T-helper 2 cell treated with Interferon-gamma antibody and Interleukin-4, amounts not matched to agents 5 μg/mL and 100 μg/mL, for 36 hours (primary cell): ENCODE results near the gene TAS2R20.

Experiments used
- DNase-seq: peaks from one replicate; pipeline ENCODE4 v3.0.0; 2021; ENCODE audit warnings: low spot score
- H3K27ac Mint-ChIP-seq: one replicate; pipeline ENCODE4 v1.8.0; 2021; ENCODE audit warnings: mild to moderate bottlenecking, mixed read lengths
- H3K27me3 Mint-ChIP-seq: one replicate; pipeline ENCODE4 v1.8.0; 2021; ENCODE audit warnings: low read depth, mixed read lengths
- H3K36me3 Mint-ChIP-seq: one replicate; pipeline ENCODE4 v1.8.0; 2021; ENCODE audit warnings: low read depth, mixed read lengths
- H3K4me1 Mint-ChIP-seq: one replicate; pipeline ENCODE4 v1.8.0; 2021; ENCODE audit warnings: low read depth, mixed read lengths
- H3K4me3 Mint-ChIP-seq: one replicate; pipeline ENCODE4 v1.8.0; 2022; ENCODE audit warnings: mild to moderate bottlenecking, moderate library complexity, mixed read lengths
- H3K9me3 Mint-ChIP-seq: one replicate; pipeline ENCODE4 v1.8.0; 2021; ENCODE audit warnings: mixed read lengths

TAS2R20 gene

DNA sequence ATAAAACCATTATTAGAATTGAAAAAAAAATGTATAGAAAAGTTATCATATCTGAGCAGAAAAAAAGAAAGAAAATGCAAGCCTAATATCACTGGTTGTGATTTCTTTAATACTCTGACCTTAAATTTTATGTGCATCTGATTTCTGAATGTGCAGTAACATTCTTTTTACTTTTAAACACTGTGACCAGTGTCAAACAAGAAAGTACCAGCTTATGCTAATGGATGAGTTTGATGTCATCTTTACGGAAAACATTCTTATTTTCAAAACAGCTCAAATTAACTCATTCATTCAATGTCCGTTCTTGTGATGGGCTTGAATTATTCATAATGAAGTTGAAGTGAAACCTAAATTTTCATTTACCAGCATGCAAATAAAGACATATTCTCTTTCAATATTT lies 11.3 kb downstream of the TAS2R20 start, which contains the start of gene TAS2R50:
TAS2R50 (minus strand) TSS at position 101 of the 400 bp plus-strand sequence; CDS start at position 49, 52 bp downstream.
- Mint-ChIP-seq H3K36me3 (peaks cover 13% of the 10 kb centered on the region), H3K27ac (no peak within 1 kb of the TSS), H3K4me3 (no peak within 1 kb of the TSS), H3K27me3 (peaks cover 35% of the 10 kb centered on the region), H3K9me3 (peaks cover 11% of the 10 kb centered on the region), H3K4me1 (peaks cover 21% of the 10 kb centered on the region)
- no peak for DNase-seq

DNA sequence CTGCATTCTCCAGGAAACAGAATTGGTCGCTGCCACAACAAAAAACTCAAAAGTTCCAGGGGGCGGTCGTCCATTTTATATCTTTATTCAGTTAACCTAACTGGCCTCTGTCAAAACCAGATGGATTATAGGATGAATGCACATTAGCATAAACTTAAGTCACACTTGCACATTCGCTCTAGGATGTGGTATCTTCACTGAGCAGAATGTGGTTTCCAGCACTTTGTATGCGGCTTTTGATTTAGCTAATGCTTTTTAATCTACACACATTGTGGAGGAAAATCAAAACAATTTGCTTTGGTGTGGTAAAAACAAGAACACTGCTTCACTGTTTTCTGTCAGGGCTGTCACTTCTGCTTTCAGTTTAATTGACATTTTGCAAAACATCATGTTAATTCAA lies 15.9 kb downstream of the TAS2R20 start:
- Mint-ChIP-seq H3K36me3 (peaks cover 4% of the 10 kb centered on the region), H3K4me1 (peaks cover 21% of the 10 kb centered on the region), H3K27me3 (peaks cover 58% of the 10 kb centered on the region), H3K4me3 (no peak overlapping the region), H3K9me3 (no peaks in the 10 kb centered on the region), H3K27ac (no peak overlapping the region)
- peak; percentile 43 for DNase-seq

DNA sequence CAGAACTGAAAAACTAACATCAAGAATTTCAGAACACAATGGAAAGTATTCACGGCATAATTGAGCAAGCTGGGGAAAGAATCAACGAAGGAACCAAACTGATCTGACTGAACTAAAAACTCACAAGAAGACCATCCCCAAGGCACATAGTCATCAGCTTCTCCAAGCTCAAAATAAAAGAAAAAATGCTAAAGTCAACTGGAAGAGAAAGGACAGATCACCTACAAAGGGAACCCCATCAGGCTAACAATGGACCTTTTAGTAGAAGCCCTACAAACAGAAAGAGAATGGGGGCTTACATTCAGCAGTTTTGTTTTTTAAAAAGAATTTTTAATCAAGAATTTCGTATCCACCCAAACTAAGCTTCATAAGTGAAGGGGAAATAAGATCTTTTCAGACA lies 23.1 kb downstream of the TAS2R20 start:
- H3K4me1 Mint-ChIP-seq, result no peaks in the 10 kb centered on the region
- no peak overlapping the region for H3K27ac Mint-ChIP-seq
- H3K9me3 Mint-ChIP-seq, result no peaks in the 10 kb centered on the region
- peaks cover 45% of the 10 kb centered on the region for H3K27me3 Mint-ChIP-seq
- H3K4me3 Mint-ChIP-seq, result no peak overlapping the region
- H3K36me3 Mint-ChIP-seq, result no peaks in the 10 kb centered on the region
- DNase-seq, result no peak

DNA sequence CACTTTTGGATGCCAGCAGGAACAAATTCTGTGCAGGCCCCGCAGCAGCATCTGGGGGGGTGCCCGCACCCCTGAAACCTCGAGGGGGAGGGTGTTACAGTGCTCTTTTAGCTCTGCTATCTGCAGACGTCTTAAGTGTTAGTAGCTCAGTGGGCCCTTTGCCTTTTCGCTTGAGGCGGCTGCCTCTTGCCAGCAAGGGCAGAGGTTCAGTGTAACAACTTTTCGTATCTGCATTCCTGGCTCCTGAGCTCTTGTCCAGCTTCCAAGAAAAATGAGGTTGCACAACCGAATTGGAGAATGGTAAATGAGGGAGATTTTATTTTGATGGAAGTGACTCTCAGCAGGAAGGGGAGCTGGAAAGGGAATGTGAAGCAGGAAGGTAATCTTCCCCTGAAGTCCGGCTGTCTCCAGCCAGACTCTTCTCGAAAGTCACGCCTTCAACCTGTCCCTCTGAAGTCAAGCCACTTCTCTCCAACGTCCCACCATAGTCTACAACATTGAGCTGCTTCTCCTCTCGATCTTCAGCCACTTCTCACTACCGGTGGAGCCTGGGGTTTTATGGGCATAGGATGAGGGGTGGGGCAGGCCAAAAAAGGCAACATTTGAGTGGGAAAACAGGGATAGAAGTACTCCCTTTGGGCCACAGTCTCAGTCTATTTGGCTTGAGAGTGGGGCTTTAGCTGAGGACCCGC lies 29.2 kb downstream of the TAS2R20 start:
- no peak overlapping the region for H3K4me3 Mint-ChIP-seq

DNA sequence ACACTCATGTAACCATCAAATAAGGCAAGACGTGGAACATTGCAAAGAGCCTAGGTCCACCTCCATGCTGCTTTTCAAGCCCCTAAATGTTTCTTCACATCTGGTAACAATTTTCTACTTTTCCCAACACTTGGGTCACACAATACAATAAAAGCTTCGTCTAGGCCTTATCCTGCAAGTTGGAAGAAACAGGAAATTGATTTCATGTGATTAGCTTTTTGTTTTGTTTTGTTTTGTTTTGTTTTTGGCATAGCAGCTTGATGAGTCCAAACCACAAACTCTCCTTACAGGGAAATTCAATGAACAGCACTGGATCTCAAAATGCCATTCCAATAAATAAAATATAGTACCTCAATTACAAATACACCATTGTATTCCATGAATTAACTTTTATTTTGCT lies 30.7 kb downstream of the TAS2R20 start:
- DNase-seq, result no peak
- H3K9me3 Mint-ChIP-seq, result no peaks in the 10 kb centered on the region

More for the DNA sequence above, 29.2 kb downstream of the TAS2R20 start:
- Mint-ChIP-seq H3K9me3 (no peaks in the 10 kb centered on the region), H3K27me3 (no peaks in the 10 kb centered on the region), H3K36me3 (peaks cover 1% of the 10 kb centered on the region), H3K27ac (no peak overlapping the region), H3K4me1 (no peaks in the 10 kb centered on the region)
- no peak for DNase-seq

DNA sequence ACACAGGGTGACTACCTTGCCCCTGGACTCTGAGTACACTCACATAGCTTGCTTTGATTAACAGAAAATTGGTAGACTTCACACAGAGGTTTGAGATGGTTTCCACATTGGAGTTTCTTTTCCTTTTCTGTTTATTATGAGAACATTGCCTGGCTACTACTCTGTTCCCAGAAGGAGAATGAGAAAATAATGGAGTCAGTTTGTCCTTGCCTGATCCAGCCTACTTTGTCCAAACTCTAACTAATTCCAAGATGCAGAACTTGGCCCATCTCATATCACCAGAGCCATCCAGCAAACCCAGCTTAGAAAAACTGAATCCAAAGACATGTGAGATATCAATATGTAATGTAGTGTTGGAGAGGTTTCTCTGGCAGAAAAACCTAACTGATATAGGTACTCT lies 31.8 kb downstream of the TAS2R20 start:
- Mint-ChIP-seq H3K27me3 (no peaks in the 10 kb centered on the region), H3K36me3 (peaks cover 1% of the 10 kb centered on the region), H3K4me3 (no peak overlapping the region), H3K9me3 (no peaks in the 10 kb centered on the region), H3K27ac (no peak overlapping the region), H3K4me1 (no peaks in the 10 kb centered on the region)
- DNase-seq, result no peak

More for the DNA sequence above, 30.7 kb downstream of the TAS2R20 start:
- Mint-ChIP-seq H3K4me1 (no peaks in the 10 kb centered on the region), H3K36me3 (peaks cover 1% of the 10 kb centered on the region), H3K4me3 (no peak overlapping the region), H3K27me3 (no peaks in the 10 kb centered on the region), H3K27ac (no peak overlapping the region)

DNA sequence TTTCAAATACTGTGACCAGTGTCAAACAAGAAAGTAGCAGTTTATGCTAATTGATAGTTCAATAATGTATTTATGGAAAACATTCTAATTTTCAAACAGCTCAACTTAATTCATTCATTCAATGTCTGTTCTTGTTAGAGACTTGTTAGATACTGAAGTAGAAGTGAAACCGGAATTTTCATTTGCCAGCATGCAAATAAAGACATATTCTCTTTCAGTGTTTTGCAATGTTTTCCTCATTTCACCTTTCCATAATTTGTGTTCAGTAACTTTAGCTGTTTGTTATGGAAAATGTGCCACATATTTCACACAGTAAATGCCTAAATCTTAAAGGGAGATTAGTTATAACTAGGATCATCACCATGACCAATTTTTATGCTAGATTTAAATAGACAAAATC lies 32.6 kb downstream of the TAS2R20 start:
- no peak for DNase-seq
- no peak overlapping the region for H3K4me3 Mint-ChIP-seq
- peaks cover 1% of the 10 kb centered on the region for H3K36me3 Mint-ChIP-seq
- H3K27ac Mint-ChIP-seq, result no peak overlapping the region
- H3K4me1 Mint-ChIP-seq, result peaks cover 2% of the 10 kb centered on the region
- no peaks in the 10 kb centered on the region for H3K9me3 Mint-ChIP-seq
- no peaks in the 10 kb centered on the region for H3K27me3 Mint-ChIP-seq

GRCh38 chr12:10960211-10960610 lies 37.9 kb downstream of the TAS2R20 start:
- H3K9me3 Mint-ChIP-seq, result peaks cover 11% of the 10 kb centered on the region
- H3K4me1 Mint-ChIP-seq, result peaks cover 18% of the 10 kb centered on the region
- H3K27me3 Mint-ChIP-seq, result peaks cover 16% of the 10 kb centered on the region
- H3K27ac Mint-ChIP-seq, result no peak overlapping the region
- H3K36me3 Mint-ChIP-seq, result peaks cover 2% of the 10 kb centered on the region
- no peak overlapping the region for H3K4me3 Mint-ChIP-seq
- DNase-seq, result no peak

DNA sequence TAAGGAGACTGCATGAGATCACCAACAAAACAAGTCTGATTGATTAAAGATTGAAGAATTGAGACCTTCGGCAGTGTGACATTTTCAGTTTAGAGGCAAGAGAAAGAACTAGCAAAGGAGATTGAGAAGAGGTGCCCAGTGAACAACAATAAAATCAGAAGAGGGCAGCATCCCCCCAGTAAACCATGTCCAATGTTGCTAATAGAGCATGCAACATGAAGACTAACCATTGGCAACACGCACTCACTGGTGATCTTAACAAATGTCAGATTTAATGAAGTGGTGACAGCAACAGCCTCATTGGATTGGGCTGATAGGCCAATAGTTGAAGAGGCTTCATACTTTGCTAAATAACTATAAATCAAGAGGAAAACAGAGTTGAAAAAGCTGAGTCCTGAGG lies 38.3 kb downstream of the TAS2R20 start:
- Mint-ChIP-seq H3K27me3 (peaks cover 18% of the 10 kb centered on the region), H3K4me3 (no peak overlapping the region), H3K36me3 (peaks cover 4% of the 10 kb centered on the region), H3K27ac (no peak overlapping the region), H3K4me1 (peaks cover 18% of the 10 kb centered on the region), H3K9me3 (peaks cover 15% of the 10 kb centered on the region)
- DNase-seq, result no peak

- Mint-ChIP-seq H3K27ac (no peak overlapping the region), H3K27me3 (peaks cover 19% of the 10 kb centered on the region)
Observed at GRCh38 chr12:10957741-10958140, 40.4 kb downstream of the TAS2R20 start.

DNA sequence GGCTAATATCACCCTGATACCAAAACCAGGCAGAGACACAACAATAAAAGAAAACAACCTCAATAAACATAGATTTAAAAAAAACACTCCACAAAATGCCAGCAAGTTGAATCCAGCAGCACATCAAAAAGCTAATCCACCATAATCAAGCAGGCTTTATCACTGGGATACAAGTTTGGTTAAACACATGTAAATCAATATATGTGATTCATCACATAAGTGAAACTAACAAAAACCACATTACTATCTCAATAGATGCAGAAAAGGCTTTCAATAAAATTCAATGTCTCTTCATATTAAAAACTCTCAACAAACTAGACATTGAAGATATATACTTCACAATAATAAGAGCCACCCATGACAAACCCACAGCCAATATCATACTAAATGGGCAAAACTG lies 42.0 kb downstream of the TAS2R20 start:
- no peak for DNase-seq
- Mint-ChIP-seq H3K4me3 (no peak overlapping the region), H3K27me3 (peaks cover 19% of the 10 kb centered on the region), H3K4me1 (peaks cover 25% of the 10 kb centered on the region), H3K27ac (no peak overlapping the region), H3K9me3 (peaks cover 20% of the 10 kb centered on the region), H3K36me3 (peaks cover 10% of the 10 kb centered on the region)

More at GRCh38 chr12:10957741-10958140, 40.4 kb downstream of the TAS2R20 start:
- peaks cover 25% of the 10 kb centered on the region for H3K4me1 Mint-ChIP-seq
- DNase-seq, result no peak
- peaks cover 10% of the 10 kb centered on the region for H3K36me3 Mint-ChIP-seq
- peaks cover 18% of the 10 kb centered on the region for H3K9me3 Mint-ChIP-seq
- H3K4me3 Mint-ChIP-seq, result no peak overlapping the region

GRCh38 chr12:10952645-10953044 lies 45.5 kb downstream of the TAS2R20 start:
- peaks cover 16% of the 10 kb centered on the region for H3K4me1 Mint-ChIP-seq
- H3K9me3 Mint-ChIP-seq, result peaks cover 35% of the 10 kb centered on the region
- peaks cover 16% of the 10 kb centered on the region for H3K27me3 Mint-ChIP-seq
- H3K27ac Mint-ChIP-seq, result no peak overlapping the region
- no peak for DNase-seq
- H3K36me3 Mint-ChIP-seq, result peaks cover 18% of the 10 kb centered on the region
- H3K4me3 Mint-ChIP-seq, result no peak overlapping the region
